H1 (cell line): Measurements from ENCODE around the gene SLC38A2. TPM values are rescaled to one million over a fixed set of nuclear protein-coding genes. Genes with fewer than 3 reads are reported as not detected.

Experiments
- CTCF ChIA-PET: fragments of 300-600 bp; sonication (Branson Sonifier 250); formaldehyde crosslinking; loops from one replicate; lab custom pipeline; 2021; ENCODE audit not compliant: partially characterized antibody; lab: Charles Lee
- POLR2A ChIA-PET: fragments of 300-600 bp; sonication (Branson Sonifier 250); formaldehyde crosslinking; loops from one replicate; lab custom pipeline; 2021; ENCODE audit warnings: inconsistent platforms; ENCODE audit not compliant: partially characterized antibody; lab: Charles Lee
- DNase-seq, 2 experiments: peaks; one replicate each; pipeline versions ENCODE4 v3.0.0 to v3.0.0-alpha.2; 2010 to 2022; ENCODE audit warnings: low spot score in 2 of 2, low read depth in 1 of 2, mixed read lengths in 1 of 2
- FAIRE-seq: peaks from 2 replicates; lab custom pipeline; 2011; peaks lifted over from hg19 to GRCh38; lab: Jason Lieb, UNC
- H2AFZ ChIP-seq: 2 replicates; pipeline ENCODE4 v1.8.1; 2012; ENCODE audit warnings: low read length, inconsistent platforms
- H2AK5ac ChIP-seq: 2 replicates; pipeline ENCODE4 v1.6.1; 2013; ENCODE audit warnings: low read depth, low read length
- H2BK120ac ChIP-seq: replicated peaks from 2 replicates; pipeline ENCODE3; 2013; ENCODE audit warnings: low read depth, low read length, inconsistent platforms
- H2BK12ac ChIP-seq: 2 replicates; pipeline ENCODE4 v1.6.1; 2013; ENCODE audit warnings: low read depth, low read length
- H2BK15ac ChIP-seq: 2 replicates; pipeline ENCODE4 v1.6.1; 2013; ENCODE audit warnings: low read length
- H2BK20ac ChIP-seq: 2 replicates; pipeline ENCODE4 v1.6.1; 2013; ENCODE audit warnings: low read length
- H2BK5ac ChIP-seq: 2 replicates; pipeline ENCODE4 v1.6.1; 2013; ENCODE audit warnings: low read depth, low read length
- H3K14ac ChIP-seq: 2 replicates; pipeline ENCODE4 v1.6.1; 2013; ENCODE audit warnings: inconsistent platforms; ENCODE audit not compliant: insufficient read length
- H3K18ac ChIP-seq: 2 replicates; pipeline ENCODE4 v1.6.1; 2013; ENCODE audit warnings: low read length; ENCODE audit errors: extremely low read depth
- H3K23ac ChIP-seq: 2 replicates; pipeline ENCODE4 v1.6.1; 2013; ENCODE audit warnings: inconsistent platforms; ENCODE audit not compliant: insufficient read length
- H3K23me2 ChIP-seq: 2 replicates; pipeline ENCODE4 v1.6.1; 2013; ENCODE audit warnings: low read depth, low read length
- H3K27ac ChIP-seq: 2 replicates; pipeline ENCODE4 v1.6.1; 2011; ENCODE audit warnings: low read depth, low read length, inconsistent platforms
- H3K27me3 ChIP-seq, 4 experiments: replicated peaks in 1 of 4; 1 replicate in 1 of 4; 2 replicates in 3 of 4; pipeline versions ENCODE4 v1.6.1 to v1.8.1; 2011 to 2013; ENCODE audit warnings: low read length in 3 of 4, mild to moderate bottlenecking in 3 of 4, inconsistent platforms in 2 of 4, mixed read lengths in 2 of 4, moderate library complexity in 1 of 4; ENCODE audit not compliant: control insufficient read depth in 3 of 4, insufficient read depth in 3 of 4; ENCODE audit errors: extremely low read depth in 1 of 4
- H3K36me3 ChIP-seq, 4 experiments: 2 replicates each; pipeline versions ENCODE4 v1.6.1 to v1.8.1; 2011 to 2013; ENCODE audit warnings: mild to moderate bottlenecking in 4 of 4, low read length in 3 of 4, moderate library complexity in 2 of 4, control low read depth in 1 of 4, inconsistent platforms in 1 of 4; ENCODE audit not compliant: insufficient read depth in 4 of 4, control insufficient read depth in 2 of 4
- H3K4ac ChIP-seq: replicated peaks from 2 replicates; pipeline ENCODE3; 2013; ENCODE audit warnings: low read length, low read depth, mixed read lengths, inconsistent platforms; ENCODE audit not compliant: insufficient read length
- H3K4me1 ChIP-seq, 4 experiments: replicated peaks in 1 of 4; 1 replicate in 1 of 4; 2 replicates in 3 of 4; pipeline versions ENCODE4 v1.6.1 to v1.8.1; 2011 to 2013; ENCODE audit warnings: low read length in 3 of 4, inconsistent platforms in 2 of 4, mixed read lengths in 1 of 4; ENCODE audit not compliant: insufficient read depth in 4 of 4, control insufficient read depth in 3 of 4
- H3K4me2 ChIP-seq, 2 experiments: 2 replicates each; pipeline versions ENCODE4 v1.6.1 to v1.8.1; 2011 to 2013; ENCODE audit warnings: low read depth in 2 of 2, low read length in 2 of 2, control low read depth in 1 of 2, inconsistent platforms in 1 of 2, mild to moderate bottlenecking in 1 of 2; ENCODE audit not compliant: insufficient read depth in 1 of 2
- H3K4me3 ChIP-seq, 4 experiments: fragments of 200-600, 300-600 bp in 1 of 4; sonication (generic), shearing (Covaris generic), sonication (Bioruptor Twin) in 1 of 4; 2 replicates each; pipeline versions ENCODE4 v1.5.1 to v1.8.1; 2011 to 2016; ENCODE audit warnings: low read length in 4 of 4, low read depth in 3 of 4, control low read depth in 2 of 4, inconsistent platforms in 2 of 4, mild to moderate bottlenecking in 2 of 4, mixed read lengths in 1 of 4, moderate library complexity in 1 of 4; ENCODE audit not compliant: insufficient read depth in 2 of 4; ENCODE audit errors: extremely low read depth in 1 of 4
- H3K56ac ChIP-seq: replicated peaks from 2 replicates; pipeline ENCODE3; 2013; ENCODE audit warnings: low read depth, mild to moderate bottlenecking, mixed read lengths, low read length, inconsistent platforms; ENCODE audit not compliant: insufficient read length
- H3K79me1 ChIP-seq: 2 replicates; pipeline ENCODE4 v1.6.1; 2013; ENCODE audit warnings: low read depth, low read length, control low read depth
- H3K79me2 ChIP-seq, 2 experiments: 2 replicates each; pipeline versions ENCODE4 v1.6.1 to v1.8.1; 2012 to 2013; ENCODE audit warnings: low read length in 2 of 2, mild to moderate bottlenecking in 2 of 2, inconsistent platforms in 1 of 2; ENCODE audit not compliant: insufficient read depth in 2 of 2, control insufficient read depth in 1 of 2
- H3K9ac ChIP-seq, 4 experiments: replicated peaks in 1 of 4; 1 replicate in 1 of 4; 2 replicates in 3 of 4; pipeline versions ENCODE4 v1.6.1 to v1.8.1; 2011 to 2013; ENCODE audit warnings: low read depth in 3 of 4, low read length in 3 of 4, control low read depth in 2 of 4, mild to moderate bottlenecking in 2 of 4, moderate library complexity in 2 of 4, inconsistent platforms in 1 of 4; ENCODE audit errors: extremely low read depth in 1 of 4
- H3K9me3 ChIP-seq, 2 experiments: 2 replicates each; pipeline versions ENCODE4 v1.6.1 to v1.8.1; 2012 to 2013; ENCODE audit warnings: mild to moderate bottlenecking in 2 of 2, moderate library complexity in 2 of 2, control low read depth in 1 of 2, inconsistent platforms in 1 of 2, low read depth in 1 of 2, low read length in 1 of 2, mixed read lengths in 1 of 2; ENCODE audit not compliant: insufficient read depth in 2 of 2
- H4K20me1 ChIP-seq, 2 experiments: replicated peaks in 1 of 2; 2 replicates each; pipeline versions ENCODE3 to v1.8.1; 2011 to 2013; ENCODE audit warnings: inconsistent platforms in 2 of 2, low read length in 2 of 2, mild to moderate bottlenecking in 1 of 2; ENCODE audit not compliant: insufficient read depth in 2 of 2, control insufficient read depth in 1 of 2
- H4K5ac ChIP-seq: 2 replicates; pipeline ENCODE4 v1.6.1; 2013; ENCODE audit warnings: low read length, low read depth, mixed read lengths, inconsistent platforms; ENCODE audit not compliant: insufficient read length
- H4K8ac ChIP-seq: 2 replicates; pipeline ENCODE4 v1.8.0; 2013; ENCODE audit warnings: mild to moderate bottlenecking, moderate library complexity, low read length, inconsistent platforms; ENCODE audit not compliant: insufficient read depth; ENCODE audit errors: extremely low read depth
- H4K91ac ChIP-seq: replicated peaks from 2 replicates; pipeline ENCODE3; 2013; ENCODE audit warnings: low read length, mixed read lengths, inconsistent platforms; ENCODE audit not compliant: insufficient read length
- CBX8 ChIP-seq: fragments of 300-800, 300-1000 bp; sonication (generic); IDR thresholded peaks from 2 replicates; pipeline ENCODE4 v1.7.1; 2016; ENCODE audit warnings: low read depth, low read length, borderline replicate concordance
- EP300 ChIP-seq, 2 experiments: IDR thresholded peaks; 1 replicate in 1 of 2; 2 replicates in 1 of 2; pipeline ENCODE4 v1.6.1; 2011 to 2012; ENCODE audit warnings: low read depth in 2 of 2, low read length in 2 of 2, mild to moderate bottlenecking in 2 of 2, borderline replicate concordance in 1 of 2, inconsistent platforms in 1 of 2, moderate library complexity in 1 of 2
- HDAC2 ChIP-seq, 2 experiments: fragments of 300-600 bp in 1 of 2; sonication (generic) in 1 of 2; IDR thresholded peaks; 2 replicates each; pipeline ENCODE4 v1.6.1; 2011 to 2012; ENCODE audit warnings: low read depth in 2 of 2, low read length in 2 of 2, mild to moderate bottlenecking in 2 of 2, moderate library complexity in 2 of 2, borderline replicate concordance in 1 of 2, inconsistent platforms in 1 of 2
- MAFK ChIP-seq: IDR thresholded peaks from 2 replicates; pipeline ENCODE4 v1.6.1; 2012; ENCODE audit warnings: low read depth, mild to moderate bottlenecking, improper control_type of control experiment, low read length
- SP1 ChIP-seq: IDR thresholded peaks from 2 replicates; pipeline ENCODE4 v1.6.1; 2011; ENCODE audit warnings: low read depth, low read length
- TEAD4 ChIP-seq: IDR thresholded peaks from 2 replicates; pipeline ENCODE4 v1.6.1; 2012; ENCODE audit warnings: low read depth, low read length, inconsistent platforms, mixed read lengths
- WGBS, 2 experiments: shearing (Covaris generic) in 1 of 2; methylation state at CpG; one replicate each; pipeline versions ENCODE4 v1.1.6 to v1.1.7; 2013 to 2015; ENCODE audit warnings: low lambda C conversion rate in 2 of 2, mixed read lengths in 2 of 2, inconsistent platforms in 1 of 2, low coverage in 1 of 2, missing lambda C conversion rate in 1 of 2; ENCODE audit not compliant: insufficient replicate concordance in 2 of 2, insufficient coverage in 1 of 2, insufficient read length in 1 of 2; ENCODE audit errors: extremely low coverage in 1 of 2, missing lambda C conversion rate in 1 of 2; 5-methylcytosine and 5-hydroxymethylcytosine counted together
- polyA plus RNA-seq, 7 experiments: library from polyadenylated mRNA; depleted of rRNA in 3 of 7; stranded (reverse) in 5 of 7; unstranded in 2 of 7; fragments of >200 nt in 5 of 7; fragments of 200-250 nt in 2 of 7; gene quantifications; 1 replicate in 5 of 7; 2 replicates in 1 of 7; 4 replicates in 1 of 7; pipeline versions ENCODE4 v1.2.1 to v1.2.3, GENCODE V29; 2011 to 2013; ENCODE audit warnings: missing spikeins in 2 of 7, mixed read lengths in 2 of 7
- total RNA-seq: library from RNA; stranded (reverse); fragmentation: NEBNext Ultra II Directional; extraction: Animal tissue kit (Norgen Biotek cat#: 25700); gene quantifications from 2 replicates; pipeline ENCODE4 v1.2.1, GENCODE V29; 2021
- TF ChIP-seq, protein P1 (sequence below): IDR thresholded peaks from 2 replicates; pipeline ENCODE4 v1.6.1; 2012; ENCODE audit warnings: inconsistent platforms

The SLC38A2 gene
- total and polyA plus RNA-seq, 2 of the 8 experiments (the other 6 are each of a cell fraction or from before 2014, with no cell fraction given), result 163 to 684 TPM

DNA sequence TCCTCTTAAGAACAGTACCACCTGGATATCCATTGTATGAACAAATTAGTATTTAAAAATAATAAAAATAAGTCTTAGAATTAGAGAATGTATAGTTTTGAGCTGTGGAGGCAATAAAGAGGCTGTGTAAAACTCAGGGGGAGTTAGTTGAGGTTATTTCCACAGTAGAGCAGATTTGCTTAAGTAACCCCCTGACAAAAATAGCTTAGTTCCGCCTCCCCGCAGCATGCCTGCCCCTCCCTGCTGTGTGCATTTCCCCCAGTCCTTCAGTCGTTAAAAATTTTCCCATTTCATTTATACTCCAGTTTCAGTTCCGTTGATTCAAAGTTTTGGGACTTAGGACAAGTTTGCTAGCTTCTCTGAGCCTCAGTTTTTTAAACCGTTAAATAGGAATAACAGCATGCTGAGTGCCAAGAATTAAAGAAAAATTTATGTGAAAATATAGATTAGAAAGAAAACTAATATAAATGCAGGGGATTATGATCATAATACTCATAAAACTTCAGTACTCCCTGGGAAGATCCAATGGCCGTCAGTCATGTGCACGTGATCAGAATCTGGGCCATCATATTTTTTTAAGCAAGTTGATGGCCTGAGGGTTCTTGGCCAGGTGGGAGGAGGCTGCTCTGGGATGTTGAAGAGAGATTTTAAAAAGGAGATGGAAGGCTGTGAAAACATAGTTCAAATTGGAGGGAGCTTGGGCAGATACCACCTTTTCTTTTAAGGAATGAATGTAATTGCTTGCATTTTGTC, 14.5 kb upstream of the SLC38A2 start:
- 5% methylated on average over 7 of the region's 7 CpGs; no CpG with 5 or more reads in 1 of the 2 experiments for WGBS, 2 experiments
- DNase-seq, result no peak
- Histone ChIP-seq H3K23ac (no peak overlapping the region), H2BK12ac (no peak overlapping the region), H3K4me3 (peak overlapping the region in 1 of 4 experiments; percentile 45; a peak in 3 of 8 replicates), H2BK15ac (no peak overlapping the region), H3K18ac (peak overlapping the region; percentile 36; the same call in 1 of the 2 replicates), H3K27me3 (no peaks in the 10 kb centered on the region), H3K4me1 (peaks cover 15 to 43% (median 27%) of the 10 kb centered on the region in 4 experiments), H3K79me1 (peaks cover 2% of the 10 kb centered on the region; the same call in 1 of the 2 replicates), H3K27ac (peak overlapping the region; percentile 39), H4K5ac (no peak overlapping the region), H3K4ac (no peak overlapping the region), H3K36me3 (peaks cover 0 to 16% (median 3%) of the 10 kb centered on the region in 4 experiments; a peak in 4 of 8 replicates), H2BK120ac (peak overlapping the region; percentile 25), H2BK20ac (no peak overlapping the region), H4K8ac (no peak overlapping the region), H3K9me3 (no peaks in the 10 kb centered on the region), H2BK5ac (peak overlapping the region; percentile 46; the same call in 1 of the 2 replicates), H3K23me2 (peaks cover 5% of the 10 kb centered on the region; the same call in 1 of the 2 replicates), H4K20me1 (no peaks in the 10 kb centered on the region), H2AK5ac (no peak overlapping the region), H3K14ac (no peak overlapping the region), H3K56ac (no peak overlapping the region), H3K9ac (no peak overlapping the region), H3K79me2 (peaks cover 3 to 29% of the 10 kb centered on the region in 2 experiments; a peak in 2 of 4 replicates), H4K91ac (peak overlapping the region; percentile 82), H2AFZ (no peak overlapping the region), H3K4me2 (peak overlapping the region; percentile 12 to 52)
- ChIA-PET CTCF (interaction anchor here (0.9 to 1.9 kb wide), 2 partner anchors 22 to 274 kb away, joined by 3 to 5 read pairs; no protein-coding TSS in a partner anchor), POLR2A (interaction anchor here (0.5 to 15.4 kb wide), 13 partner anchors 8 to 206 kb away, joined by 3 to 233 read pairs (median 4); partner anchors contain the start of genes SLC38A1 and SLC38A2)
- 0 out of 2 replicates have a peak, but pooled peaks have one; percentile 25 for TF ChIP-seq TEAD4
- TF ChIP-seq, protein P1, sequence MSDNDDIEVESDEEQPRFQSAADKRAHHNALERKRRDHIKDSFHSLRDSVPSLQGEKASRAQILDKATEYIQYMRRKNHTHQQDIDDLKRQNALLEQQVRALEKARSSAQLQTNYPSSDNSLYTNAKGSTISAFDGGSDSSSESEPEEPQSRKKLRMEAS, result no peak
- peak in 1 of 2 experiments; percentile 77; a peak in 1 of 4 replicates for TF ChIP-seq HDAC2 (IDR thresholded peaks at IDR 0.05; ENCODE audit: borderline replicate concordance in 1 of 2, low read depth in 2 of 2, low read length in 2 of 2)
- TF ChIP-seq EP300 (IDR thresholded peaks at IDR 0.05; ENCODE audit: borderline replicate concordance in 1 of 2, low read depth in 2 of 2, low read length in 2 of 2), result peak in 1 of 2 experiments; percentile 35; a peak in 1 of 3 replicates
- no peak for TF ChIP-seq CBX8
- TF ChIP-seq MAFK, result no peak
- peak; percentile 13; the same call in 1 of the 2 replicates for TF ChIP-seq SP1
- no peak for FAIRE-seq
